ENCODE results near the gene ROBO4.

Gene ROBO4

GRCh38 chr11:124892146-124892545 is 5.5 kb downstream of the ROBO4 start:
- H4K20me1 ChIP-seq (ENCODE audit: insufficient read depth, low read length), result no peaks in the 10 kb centered on the region
- peaks cover 10% of the 10 kb centered on the region; the same call in 1 of the 2 replicates for H3K27me3 ChIP-seq (ENCODE audit: low read depth, low read length)
- H3K79me2 ChIP-seq (ENCODE audit: low read length), result no peaks in the 10 kb centered on the region
- H3K36me3 ChIP-seq (replicated peaks; ENCODE audit: low read depth, low read length), result no peaks in the 10 kb centered on the region
- H3K9ac ChIP-seq (ENCODE audit: low read length), result no peak overlapping the region
- no peak overlapping the region for H2AFZ ChIP-seq (ENCODE audit: low read depth, low read length)
- H3K9me3 ChIP-seq (ENCODE audit: insufficient read depth, low read length), result no peaks in the 10 kb centered on the region
- H3K4me1 ChIP-seq (ENCODE audit: low read length), result no peaks in the 10 kb centered on the region
- no peak overlapping the region for H3K4me2 ChIP-seq (ENCODE audit: low read length)
- H3K4me3 ChIP-seq (ENCODE audit: low read length), result no peak overlapping the region
- TF ChIP-seq CTCF (IDR thresholded peaks at IDR 0.05; ENCODE audit: low read depth, low read length) (no peak), EZH2phosphoT487 (IDR thresholded peaks at IDR 0.05; ENCODE audit: low read depth) (no peak)
- H3K27ac ChIP-seq (ENCODE audit: low read length), result no peak overlapping the region

GRCh38 chr11:124891373-124891861 is 6.2 kb downstream of the ROBO4 start:
- Histone ChIP-seq H3K9ac (ENCODE audit: low read length) (no peak overlapping the region), H4K20me1 (ENCODE audit: insufficient read depth, low read length) (no peaks in the 10 kb centered on the region), H3K27ac (ENCODE audit: low read length) (no peak overlapping the region), H3K9me3 (ENCODE audit: insufficient read depth, low read length) (no peaks in the 10 kb centered on the region), H2AFZ (ENCODE audit: low read depth, low read length) (no peak overlapping the region), H3K4me2 (ENCODE audit: low read length) (no peak overlapping the region), H3K27me3 (ENCODE audit: low read depth, low read length) (peaks cover 10% of the 10 kb centered on the region; the same call in 1 of the 2 replicates), H3K36me3 (replicated peaks; ENCODE audit: low read depth, low read length) (no peaks in the 10 kb centered on the region), H3K4me3 (ENCODE audit: low read length) (no peak overlapping the region), H3K4me1 (ENCODE audit: low read length) (no peaks in the 10 kb centered on the region), H3K79me2 (ENCODE audit: low read length) (no peaks in the 10 kb centered on the region)
- TF ChIP-seq EZH2phosphoT487 (IDR thresholded peaks at IDR 0.05; ENCODE audit: low read depth), result no peak
- TF ChIP-seq CTCF (IDR thresholded peaks at IDR 0.05; ENCODE audit: low read depth, low read length), result no peak

- H3K4me1 ChIP-seq (ENCODE audit: low read length), result no peaks in the 10 kb centered on the region
- no peaks in the 10 kb centered on the region for H3K79me2 ChIP-seq (ENCODE audit: low read length)
- TF ChIP-seq CTCF (IDR thresholded peaks at IDR 0.05; ENCODE audit: low read depth, low read length), result no peak
- no peak for TF ChIP-seq EZH2phosphoT487 (IDR thresholded peaks at IDR 0.05; ENCODE audit: low read depth)
- peaks cover 10% of the 10 kb centered on the region; the same call in 1 of the 2 replicates for H3K27me3 ChIP-seq (ENCODE audit: low read depth, low read length)
- H3K27ac ChIP-seq (ENCODE audit: low read length), result no peak overlapping the region
- no peak overlapping the region for H3K4me3 ChIP-seq (ENCODE audit: low read length)
- no peaks in the 10 kb centered on the region for H3K36me3 ChIP-seq (replicated peaks; ENCODE audit: low read depth, low read length)
- H3K9me3 ChIP-seq (ENCODE audit: insufficient read depth, low read length), result no peaks in the 10 kb centered on the region
- no peaks in the 10 kb centered on the region for H4K20me1 ChIP-seq (ENCODE audit: insufficient read depth, low read length)
- no peak overlapping the region for H3K9ac ChIP-seq (ENCODE audit: low read length)
- H2AFZ ChIP-seq (ENCODE audit: low read depth, low read length), result no peak overlapping the region
- H3K4me2 ChIP-seq (ENCODE audit: low read length), result no peak overlapping the region
Measured at GRCh38 chr11:124890683-124891372, 6.8 kb downstream of the ROBO4 start.

- Histone ChIP-seq H3K27ac (ENCODE audit: low read length) (no peak overlapping the region), H3K9me3 (ENCODE audit: insufficient read depth, low read length) (no peaks in the 10 kb centered on the region), H3K27me3 (ENCODE audit: low read depth, low read length) (peaks cover 15% of the 10 kb centered on the region; the same call in 1 of the 2 replicates), H3K4me2 (ENCODE audit: low read length) (no peak overlapping the region), H4K20me1 (ENCODE audit: insufficient read depth, low read length) (no peaks in the 10 kb centered on the region), H3K36me3 (replicated peaks; ENCODE audit: low read depth, low read length) (no peaks in the 10 kb centered on the region), H2AFZ (ENCODE audit: low read depth, low read length) (no peak overlapping the region), H3K4me3 (ENCODE audit: low read length) (no peak overlapping the region), H3K79me2 (ENCODE audit: low read length) (no peaks in the 10 kb centered on the region), H3K4me1 (ENCODE audit: low read length) (no peaks in the 10 kb centered on the region), H3K9ac (ENCODE audit: low read length) (no peak overlapping the region)
- no peak for TF ChIP-seq CTCF (IDR thresholded peaks at IDR 0.05; ENCODE audit: low read depth, low read length)
- TF ChIP-seq EZH2phosphoT487 (IDR thresholded peaks at IDR 0.05; ENCODE audit: low read depth), result no peak
Measured at GRCh38 chr11:124890151-124890550, 7.5 kb downstream of the ROBO4 start.
